ENCODE data around the gene AMY1C.
"Not testable (repeated sequence)": the region's sequence is repeated elsewhere in the genome, so short reads cannot be mapped to it uniquely, and the experiment has no call there.

The AMY1C gene

GRCh38 chr1:103749598-103749997 is at the start of gene AMY1C:
TSS of gene AMY1C (plus strand) at chr1:103749898. CDS start at chr1:103750470, 572 bp downstream.
- DNase-seq, result not testable (repeated sequence)

- DNase-seq, result not testable (repeated sequence)
Observed at GRCh38 chr1:103700669-103701068, 49.0 kb upstream of the AMY1C start.

GRCh38 chr1:103701256-103701655 is 48.4 kb upstream of the AMY1C start:
- not testable (repeated sequence) for DNase-seq

- DNase-seq, result not testable (repeated sequence)
Observed at GRCh38 chr1:103707670-103708069, 42.0 kb upstream of the AMY1C start.

- not testable (repeated sequence) for DNase-seq
Observed at GRCh38 chr1:103710381-103710780, 39.3 kb upstream of the AMY1C start.

- not testable (repeated sequence) for DNase-seq
Observed at GRCh38 chr1:103717404-103717803, 32.3 kb upstream of the AMY1C start.

- DNase-seq, result not testable (repeated sequence)
Observed at GRCh38 chr1:103721473-103721872, 28.2 kb upstream of the AMY1C start.

GRCh38 chr1:103735334-103735733 is 14.4 kb upstream of the AMY1C start:
- not testable (repeated sequence) for DNase-seq

- DNase-seq, result not testable (repeated sequence)
Observed at GRCh38 chr1:103738031-103738430, 11.7 kb upstream of the AMY1C start.

GRCh38 chr1:103744449-103744848 is 5.2 kb upstream of the AMY1C start:
- DNase-seq, result not testable (repeated sequence)

- DNase-seq, result not testable (repeated sequence)
Observed at GRCh38 chr1:103745040-103745439, 4.7 kb upstream of the AMY1C start.

GRCh38 chr1:103748273-103748672 is 1.4 kb upstream of the AMY1C start:
- not testable (repeated sequence) for DNase-seq

- DNase-seq, result no peak
Observed at GRCh38 chr1:103761896-103762295, 12.2 kb downstream of the AMY1C start.

- no peak for DNase-seq
Observed at GRCh38 chr1:103779932-103780331, 30.2 kb downstream of the AMY1C start.

- DNase-seq, result no peak
Observed at GRCh38 chr1:103783944-103784377, 34.3 kb downstream of the AMY1C start.

GRCh38 chr1:103788377-103788776 is 38.7 kb downstream of the AMY1C start:
- no peak for DNase-seq

- no peak for DNase-seq
Observed at GRCh38 chr1:103790172-103790571, 40.5 kb downstream of the AMY1C start.

Measured in hypothalamus (tissue), 51 donors.